H9 (cell line): Measurements from ENCODE around the gene PCDH9. TPM values are rescaled to one million over a fixed set of nuclear protein-coding genes. Genes with fewer than 3 reads are reported as not detected.

ENCODE experiments used
- DNase-seq: peaks from one replicate; pipeline ENCODE4 v3.0.0-alpha.2; 2017
- H2AFZ ChIP-seq: one replicate; pipeline ENCODE4 v1.6.1; 2013; ENCODE audit warnings: mild to moderate bottlenecking, low read length, control low read depth, moderate library complexity
- H2AK5ac ChIP-seq: 2 replicates; pipeline ENCODE4 v1.6.1; 2013; ENCODE audit warnings: low read length, control low read depth, mixed read lengths; ENCODE audit not compliant: insufficient read length
- H2BK120ac ChIP-seq: one replicate; pipeline ENCODE4 v1.6.1; 2013; ENCODE audit warnings: low read depth, mild to moderate bottlenecking, low read length, control low read depth, inconsistent platforms; ENCODE audit not compliant: poor library complexity, severe bottlenecking
- H2BK12ac ChIP-seq: 2 replicates; pipeline ENCODE4 v1.6.1; 2013; ENCODE audit warnings: low read length, control low read depth, mixed read lengths, low read depth; ENCODE audit not compliant: insufficient read length
- H2BK15ac ChIP-seq: 2 replicates; pipeline ENCODE4 v1.6.1; 2013; ENCODE audit warnings: low read depth, low read length, control low read depth
- H2BK20ac ChIP-seq: one replicate; pipeline ENCODE4 v1.6.1; 2013; ENCODE audit warnings: low read depth, mild to moderate bottlenecking, low read length, control low read depth, inconsistent platforms; ENCODE audit not compliant: poor library complexity, severe bottlenecking
- H2BK5ac ChIP-seq: 2 replicates; pipeline ENCODE4 v1.6.1; 2013; ENCODE audit warnings: low read length, control low read depth, mixed read lengths; ENCODE audit not compliant: insufficient read length
- H3K14ac ChIP-seq: 2 replicates; pipeline ENCODE4 v1.6.1; 2013; ENCODE audit warnings: low read length, control low read depth; ENCODE audit not compliant: insufficient read depth
- H3K18ac ChIP-seq: 2 replicates; pipeline ENCODE4 v1.6.1; 2013; ENCODE audit warnings: low read depth, mild to moderate bottlenecking, mixed read lengths, low read length, control low read depth; ENCODE audit not compliant: insufficient read length
- H3K23ac ChIP-seq: 2 replicates; pipeline ENCODE4 v1.6.1; 2013; ENCODE audit warnings: low read length, control low read depth, mixed read lengths, low read depth; ENCODE audit not compliant: insufficient read length
- H3K23me2 ChIP-seq: 2 replicates; pipeline ENCODE4 v1.6.1; 2013; ENCODE audit warnings: low read depth, mild to moderate bottlenecking, mixed read lengths, low read length, control low read depth; ENCODE audit not compliant: insufficient read length, poor library complexity, severe bottlenecking
- H3K27ac ChIP-seq: 2 replicates; pipeline ENCODE4 v1.5.1; 2013; ENCODE audit warnings: low read length, control low read depth, mixed read lengths, low read depth; ENCODE audit not compliant: insufficient read length
- H3K27me3 ChIP-seq: 2 replicates; pipeline ENCODE4 v1.6.1; 2013; ENCODE audit warnings: low read length, control low read depth, inconsistent platforms; ENCODE audit not compliant: insufficient read depth
- H3K4ac ChIP-seq: 2 replicates; pipeline ENCODE4 v1.6.1; 2013; ENCODE audit warnings: low read depth, mild to moderate bottlenecking, control low read depth, inconsistent platforms, low read length, moderate library complexity
- H3K4me1 ChIP-seq: 2 replicates; pipeline ENCODE4 v1.6.1; 2013; ENCODE audit warnings: low read length, control low read depth, inconsistent platforms; ENCODE audit not compliant: insufficient read depth
- H3K4me2 ChIP-seq: 2 replicates; pipeline ENCODE4 v1.6.1; 2013; ENCODE audit warnings: low read length, control low read depth, mixed read lengths; ENCODE audit not compliant: insufficient read length, insufficient read depth
- H3K56ac ChIP-seq: 2 replicates; pipeline ENCODE4 v1.6.1; 2013; ENCODE audit warnings: low read depth, mild to moderate bottlenecking, mixed read lengths, low read length, control low read depth; ENCODE audit not compliant: insufficient read length
- H3K79me1 ChIP-seq: 2 replicates; pipeline ENCODE4 v1.6.1; 2013; ENCODE audit warnings: low read depth, mild to moderate bottlenecking, moderate library complexity, low read length, control low read depth, inconsistent platforms; ENCODE audit not compliant: insufficient read depth, poor library complexity, severe bottlenecking
- H3K79me2 ChIP-seq: 2 replicates; pipeline ENCODE4 v1.6.1; 2013; ENCODE audit warnings: low read length, control low read depth, inconsistent platforms; ENCODE audit not compliant: insufficient read depth
- H3K9ac ChIP-seq: 2 replicates; pipeline ENCODE4 v1.6.1; 2013; ENCODE audit warnings: low read length, control low read depth, mixed read lengths; ENCODE audit not compliant: insufficient read length; ENCODE audit errors: extremely low read depth
- H3K9me3 ChIP-seq: one replicate; pipeline ENCODE4 v1.6.1; 2013; ENCODE audit warnings: low read depth, low read length, inconsistent platforms; ENCODE audit not compliant: control insufficient read depth
- H3T11ph ChIP-seq: one replicate; pipeline ENCODE4 v1.6.1; 2013; ENCODE audit warnings: mild to moderate bottlenecking, low read length, control low read depth, inconsistent platforms
- H4K20me1 ChIP-seq: one replicate; pipeline ENCODE4 v1.6.1; 2013; ENCODE audit not compliant: control insufficient read depth, insufficient read length, insufficient read depth
- H4K5ac ChIP-seq: 2 replicates; pipeline ENCODE4 v1.6.1; 2013; ENCODE audit warnings: low read depth, mild to moderate bottlenecking, mixed read lengths, low read length, control low read depth; ENCODE audit not compliant: insufficient read length
- H4K8ac ChIP-seq: replicated peaks from 2 replicates; pipeline ENCODE4 v1.6.1; 2013; ENCODE audit warnings: low read length, control low read depth, mixed read lengths, low read depth; ENCODE audit not compliant: insufficient read length
- H4K91ac ChIP-seq: 2 replicates; pipeline ENCODE4 v1.6.1; 2013; ENCODE audit warnings: low read depth, mild to moderate bottlenecking, moderate library complexity, mixed read lengths, low read length, control low read depth; ENCODE audit not compliant: insufficient read length
- H3K27ac Mint-ChIP-seq, 3 experiments: 2 replicates in 2 of 3; 3 replicates in 1 of 3; pipeline ENCODE4 v1.8.0; 2020 to 2021; ENCODE audit warnings: mixed read lengths in 3 of 3, mild to moderate bottlenecking in 1 of 3, moderate library complexity in 1 of 3
- H3K27me3 Mint-ChIP-seq: 2 replicates; pipeline ENCODE4 v1.8.0; 2021; ENCODE audit warnings: low read depth, mild to moderate bottlenecking, moderate library complexity, mixed read lengths
- H3K36me3 Mint-ChIP-seq, 3 experiments: 2 replicates in 2 of 3; 3 replicates in 1 of 3; pipeline ENCODE4 v1.8.0; 2020 to 2021; ENCODE audit warnings: low read depth in 3 of 3, mixed read lengths in 3 of 3; ENCODE audit not compliant: insufficient read depth in 1 of 3
- H3K4me1 Mint-ChIP-seq, 2 experiments: 2 replicates each; pipeline ENCODE4 v1.8.0; 2020; ENCODE audit warnings: mixed read lengths in 2 of 2
- H3K4me3 Mint-ChIP-seq, 2 experiments: 2 replicates in 1 of 2; 3 replicates in 1 of 2; pipeline ENCODE4 v1.8.0; 2020 to 2021; ENCODE audit warnings: mild to moderate bottlenecking in 2 of 2, mixed read lengths in 2 of 2, moderate library complexity in 1 of 2
- H3K9me3 Mint-ChIP-seq, 2 experiments: 2 replicates in 1 of 2; 3 replicates in 1 of 2; pipeline ENCODE4 v1.8.0; 2020; ENCODE audit warnings: mild to moderate bottlenecking in 2 of 2, mixed read lengths in 2 of 2, moderate library complexity in 1 of 2
- CTCF ChIP-seq: fragments of 200-600 bp; sonication (generic); conservative IDR thresholded peaks from 3 replicates; pipeline ENCODE4 v1.8.0; 2021; ENCODE audit warnings: antibody characterized with exemption, mild to moderate bottlenecking
- WGBS: extraction: QIAGEN DNeasy Blood & Tissue Kit; methylation state at CpG from one replicate; pipeline ENCODE4 v1.1.7; 2013; ENCODE audit warnings: missing lambda C conversion rate, low lambda C conversion rate, mixed read lengths; ENCODE audit not compliant: insufficient read length; ENCODE audit errors: extremely low coverage; 5-methylcytosine and 5-hydroxymethylcytosine counted together
- total RNA-seq: library from RNA; stranded (reverse); gene quantifications from 2 replicates; pipeline ENCODE4 v1.2.1, GENCODE V29; 2021

The PCDH9 gene
- total RNA-seq, 1 experiment from 2014 or later, result 0.11 TPM

GRCh38 chr13:66879988-66880387 is 350.1 kb downstream of the PCDH9 start:
- Mint-ChIP-seq H3K36me3 (peaks cover 0 to 5% (median 3%) of the 10 kb centered on the region in 3 experiments; a peak in 3 of 7 replicates), H3K4me1 (no peaks in the 10 kb centered on the region), H3K27me3 (no peaks in the 10 kb centered on the region), H3K4me3 (no peak overlapping the region), H3K9me3 (peaks cover 3 to 4% of the 10 kb centered on the region in 2 experiments; a peak in 3 of 5 replicates), H3K27ac (no peak overlapping the region)
- Histone ChIP-seq H4K5ac (no peak overlapping the region), H3K23me2 (no peaks in the 10 kb centered on the region), H2AK5ac (no peak overlapping the region), H2BK120ac (no peak overlapping the region), H2BK20ac (no peak overlapping the region), H3K56ac (no peak overlapping the region), H3K79me2 (no peaks in the 10 kb centered on the region), H3K4ac (no peak overlapping the region), H3K4me2 (no peak overlapping the region), H2BK5ac (no peak overlapping the region), H3K14ac (no peak overlapping the region), H3K27me3 (no peaks in the 10 kb centered on the region), H3K9ac (no peak overlapping the region), H3K18ac (no peak overlapping the region), H2AFZ (no peak overlapping the region), H4K8ac (no peak overlapping the region), H3T11ph (no peak overlapping the region), H4K20me1 (no peaks in the 10 kb centered on the region), H3K9me3 (no peaks in the 10 kb centered on the region), H2BK12ac (no peak overlapping the region), H2BK15ac (no peak overlapping the region), H3K23ac (no peak overlapping the region), H3K27ac (no peak overlapping the region), H3K4me1 (no peaks in the 10 kb centered on the region), H4K91ac (no peak overlapping the region), H3K79me1 (no peaks in the 10 kb centered on the region)
- no CpG with 5 or more reads among the region's 1 CpG for WGBS
- no peak for TF ChIP-seq CTCF
- DNase-seq, result no peak
